SKM-1 (cell line): ENCODE data around the gene AGFG2.
"Not testable (repeated sequence)": the region's sequence is repeated elsewhere in the genome, so short reads cannot be mapped to it uniquely, and the experiment has no call there.

Source experiments
- DNase-seq: peaks from one replicate; lab custom pipeline; 2025; ENCODE audit not compliant: unreplicated experiment; lab: John Stamatoyannopoulos, UW

The AGFG2 gene

DNA sequence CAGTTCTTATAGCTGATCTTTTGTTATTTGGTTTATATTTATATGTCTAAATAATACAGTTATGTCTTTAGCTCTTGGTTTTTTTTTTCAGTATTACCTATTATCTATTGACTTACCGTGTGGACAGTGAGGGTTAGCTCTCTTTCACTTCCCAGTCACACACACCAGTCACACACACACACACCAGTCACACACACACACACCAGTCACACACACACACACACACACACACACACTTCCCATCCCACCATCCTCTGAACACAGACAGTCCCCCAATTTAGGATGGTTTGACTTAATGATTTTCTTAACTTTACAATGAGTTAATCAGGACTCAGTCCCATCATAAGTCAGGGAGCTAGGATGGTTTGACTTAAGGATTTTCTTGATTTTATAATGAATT is 18.9 kb upstream of the AGFG2 start:
- no peak for DNase-seq

- DNase-seq, result no peak
These were observed 17.9 kb upstream of the AGFG2 start for GRCh38 chr7:100521076-100521475.

DNA sequence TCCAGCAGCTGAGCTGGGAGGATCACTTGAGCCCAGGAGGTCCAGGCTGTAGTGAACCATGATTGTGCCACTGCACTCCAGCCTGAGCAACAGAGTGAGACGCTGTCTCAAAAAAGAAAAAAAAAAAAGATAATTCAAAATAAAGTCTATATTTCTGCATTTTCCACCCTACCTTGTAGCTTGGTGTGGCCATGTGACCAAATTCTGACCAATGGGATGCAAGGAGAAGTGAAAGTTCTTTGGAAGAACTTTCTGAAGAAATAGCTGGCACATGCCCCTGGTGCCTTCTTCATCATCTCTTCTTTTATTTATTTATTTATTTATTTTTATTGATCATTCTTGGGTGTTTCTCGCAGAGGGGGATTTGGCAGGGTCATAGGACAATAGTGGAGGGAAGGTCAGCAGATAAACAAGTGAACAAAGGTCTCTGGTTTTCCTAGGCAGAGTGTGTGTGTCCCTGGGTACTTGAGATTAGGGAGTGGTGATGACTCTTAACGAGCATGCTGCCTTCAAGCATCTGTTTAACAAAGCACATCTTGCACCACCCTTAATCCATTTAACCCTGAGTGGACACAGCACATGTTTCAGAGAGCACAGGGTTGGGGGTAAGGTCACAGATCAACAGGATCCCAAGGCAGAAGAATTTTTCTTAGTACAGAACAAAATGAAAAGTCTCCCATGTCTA is 17.0 kb upstream of the AGFG2 start:
- DNase-seq, result not testable (repeated sequence)

GRCh38 chr7:100523192-100523591 is 15.8 kb upstream of the AGFG2 start:
- not testable (repeated sequence) for DNase-seq

DNA sequence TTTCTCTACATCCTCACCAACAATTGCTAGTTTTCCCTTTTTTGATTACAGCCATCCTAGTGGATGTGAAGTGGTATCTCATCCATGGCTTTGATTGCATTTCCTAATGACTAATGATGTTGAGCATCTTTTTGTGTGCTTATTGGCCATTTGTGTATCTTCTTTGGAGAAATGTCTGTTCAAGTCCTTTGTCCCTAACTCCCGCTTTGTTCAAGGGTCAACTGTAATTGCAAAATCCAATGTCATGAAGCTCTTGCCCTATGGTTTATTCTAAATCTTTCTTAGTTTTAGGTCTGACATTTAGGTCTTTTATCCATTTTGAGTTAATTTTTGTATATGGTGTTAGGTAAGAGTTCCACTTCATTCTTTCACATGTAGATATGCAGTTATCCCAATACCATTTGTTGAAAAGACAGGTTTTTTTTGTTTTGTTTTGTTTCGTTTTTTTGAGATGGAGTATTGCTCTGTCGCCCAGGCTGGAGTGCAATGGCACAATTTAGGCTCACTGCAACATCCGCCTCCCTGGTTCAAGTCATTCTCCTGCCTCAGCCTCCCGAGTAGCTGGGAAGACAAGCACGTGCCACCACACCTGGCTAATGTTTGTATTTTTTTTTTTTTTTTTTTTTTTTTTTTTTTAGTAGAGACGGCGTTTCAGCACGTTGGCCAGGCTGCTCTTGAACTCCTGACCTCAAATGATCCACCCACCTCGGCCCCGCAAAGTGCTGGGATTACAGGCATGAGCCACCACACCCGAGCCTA is 10.7 kb upstream of the AGFG2 start:
- DNase-seq, result not testable (repeated sequence)

GRCh38 chr7:100532165-100533022 is 6.6 kb upstream of the AGFG2 start:
- no peak for DNase-seq

DNA sequence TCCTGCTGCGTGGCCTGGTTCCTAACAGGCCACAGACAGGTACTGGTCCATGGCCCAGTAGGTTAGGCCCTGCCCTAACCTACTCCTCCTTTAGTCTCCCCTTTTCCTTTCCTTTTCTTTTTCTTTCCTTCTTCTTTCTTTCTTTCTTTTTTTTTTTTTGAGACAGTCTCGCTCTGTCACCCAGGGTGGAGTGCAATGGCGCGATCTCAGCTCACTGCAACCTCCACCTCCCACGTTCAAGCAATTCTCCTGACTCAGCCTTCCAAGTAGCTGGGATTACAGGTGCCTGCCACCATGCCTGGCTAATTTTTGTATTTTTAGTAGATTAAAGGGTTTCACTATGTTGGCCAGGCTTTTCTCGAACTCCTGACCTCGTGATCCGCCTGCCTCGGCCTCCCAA is 3.0 kb upstream of the AGFG2 start:
- not testable (repeated sequence) for DNase-seq

GRCh38 chr7:100536695-100537094 is 2.3 kb upstream of the AGFG2 start:
- not testable (repeated sequence) for DNase-seq

GRCh38 chr7:100538348-100538653 is 702 bp upstream of the AGFG2 start:
- no peak for DNase-seq

GRCh38 chr7:100539436-100540006 is 518 bp downstream of the AGFG2 start:
- DNase-seq, result no peak

DNA sequence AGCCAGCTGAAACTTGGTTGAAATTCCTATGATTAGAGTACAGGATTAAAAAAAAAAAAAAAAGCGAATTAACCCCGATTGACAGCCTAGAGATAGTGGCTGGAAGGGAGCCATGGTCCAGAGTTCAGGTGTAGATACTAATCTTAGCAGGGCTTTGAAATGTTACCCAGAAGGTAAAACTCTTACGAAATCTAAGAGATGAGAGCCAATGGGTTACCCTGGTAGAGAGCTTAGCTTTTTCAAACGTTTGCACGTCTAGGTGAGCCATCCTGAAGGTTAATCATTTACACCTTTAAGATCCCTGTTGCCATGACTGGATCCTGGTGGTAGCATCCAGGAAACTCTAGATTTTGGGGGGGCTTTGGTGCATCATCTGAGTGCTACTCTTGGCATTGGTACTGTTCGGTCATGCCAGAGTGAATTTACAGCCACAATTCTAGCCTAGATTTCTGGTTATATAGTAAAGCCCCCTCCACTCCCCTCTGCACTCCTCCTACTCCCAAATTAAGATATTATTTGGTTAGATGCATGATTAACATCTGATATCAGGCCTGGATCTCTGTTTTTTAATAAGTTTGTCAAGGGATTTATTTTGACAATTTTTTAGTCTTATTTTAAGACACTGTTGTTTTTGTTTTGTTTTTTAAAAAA is 1.2 kb downstream of the AGFG2 start:
- DNase-seq, result no peak

GRCh38 chr7:100541309-100541708 is 2.3 kb downstream of the AGFG2 start:
- not testable (repeated sequence) for DNase-seq

GRCh38 chr7:100543586-100543985 is 4.6 kb downstream of the AGFG2 start:
- DNase-seq, result no peak

DNA sequence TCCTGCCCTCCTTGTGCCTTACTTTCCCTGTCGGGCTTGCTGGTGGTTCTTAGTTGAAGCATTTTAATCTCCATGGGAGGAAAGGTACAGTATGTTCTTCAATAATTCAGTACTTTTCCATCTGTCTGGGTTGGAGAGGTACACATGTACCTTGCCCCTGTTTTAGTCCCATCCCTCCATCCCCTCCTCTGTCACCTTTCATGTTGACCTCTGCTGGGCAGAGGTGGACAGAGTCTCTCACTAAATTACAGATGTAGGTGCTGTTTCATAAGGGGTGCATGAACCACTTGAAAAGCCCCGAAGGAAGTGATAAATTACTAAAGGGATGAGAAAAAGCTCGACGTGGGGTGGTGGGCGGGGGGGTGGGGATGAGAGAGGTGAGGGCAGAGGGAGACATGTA is 5.4 kb downstream of the AGFG2 start:
- DNase-seq, result no peak

GRCh38 chr7:100544967-100545359 is 6.0 kb downstream of the AGFG2 start:
- no peak for DNase-seq

GRCh38 chr7:100545360-100546128 is 6.5 kb downstream of the AGFG2 start:
- no peak for DNase-seq

DNA sequence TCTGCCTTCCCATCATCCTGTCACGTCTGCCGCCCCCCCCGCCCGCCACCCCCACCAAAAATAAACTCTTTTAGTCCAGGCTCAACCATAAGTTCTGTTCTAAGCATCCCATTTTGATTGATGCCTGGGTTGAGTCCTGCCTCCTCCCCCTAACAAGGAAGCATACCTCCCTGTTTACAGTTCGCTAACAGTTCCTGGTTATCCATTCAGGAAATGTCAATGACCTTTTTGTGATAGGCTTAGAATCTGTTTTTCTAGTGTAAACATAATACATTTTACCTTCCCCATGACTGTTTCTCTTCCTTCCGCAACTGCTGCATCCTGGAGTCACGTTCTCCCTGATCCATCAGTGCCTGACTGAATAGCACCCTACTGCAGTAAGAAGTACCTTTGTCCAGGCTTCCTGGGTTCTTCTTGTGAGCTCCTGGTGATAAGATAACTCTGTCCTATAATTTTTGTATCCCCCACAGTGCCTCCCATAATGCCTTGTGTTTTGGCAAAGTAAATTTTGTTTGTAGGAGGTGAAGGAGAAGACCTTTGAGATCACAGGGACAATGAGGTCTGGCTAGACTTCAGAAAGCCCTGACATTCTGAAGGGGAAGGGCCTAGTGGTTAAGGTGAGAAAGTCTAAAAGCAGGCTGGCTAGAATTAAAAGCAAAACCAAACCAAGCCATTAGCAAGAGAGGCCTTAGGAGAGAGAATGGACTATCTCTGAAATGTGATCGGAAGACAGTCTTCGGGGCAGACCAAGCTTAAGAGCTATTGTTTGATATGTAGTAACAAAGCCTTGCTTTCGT is 7.3 kb downstream of the AGFG2 start:
- no peak for DNase-seq

DNA sequence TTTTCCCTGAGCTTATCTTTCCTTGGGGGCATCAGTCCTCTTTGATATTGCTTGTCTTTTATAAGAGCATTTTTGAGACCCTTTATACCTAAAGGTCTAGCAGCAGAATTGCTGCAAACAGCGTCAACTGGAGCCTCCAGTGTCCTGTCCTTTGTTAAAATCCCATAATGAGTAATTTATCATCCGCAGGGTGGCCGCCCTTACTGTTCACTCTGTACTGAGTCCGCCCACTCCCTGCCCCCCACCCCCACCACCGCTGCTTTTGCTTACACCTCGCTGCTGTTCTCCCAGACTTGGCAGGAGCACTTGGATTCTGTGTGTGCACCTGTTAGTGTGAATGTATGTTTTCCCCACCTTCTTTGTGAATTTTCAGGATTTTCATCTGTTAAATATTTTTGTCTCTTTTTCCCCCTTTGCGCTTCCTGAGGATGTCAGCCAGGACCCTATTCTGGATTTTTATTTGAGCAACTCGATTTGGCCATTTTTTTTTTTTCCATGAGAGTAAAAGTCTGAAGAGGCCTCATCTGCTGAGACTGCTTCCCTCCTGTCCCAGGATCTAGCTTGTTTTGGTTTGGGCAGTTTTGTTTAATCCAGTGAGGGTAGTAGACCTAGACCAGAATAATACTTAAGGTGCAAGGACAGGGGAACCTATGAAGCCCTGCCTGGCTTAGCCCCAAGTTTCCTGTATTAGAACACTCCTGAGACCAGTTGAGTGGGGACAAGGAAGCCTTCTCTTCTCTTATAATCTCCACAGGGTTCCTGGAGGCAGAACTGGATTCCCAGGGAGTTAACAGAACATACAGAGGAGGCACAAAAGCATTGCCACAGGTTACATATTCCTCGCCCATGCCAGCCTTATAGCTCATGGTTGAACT is 8.2 kb downstream of the AGFG2 start:
- DNase-seq, result no peak
